SJCRH30 (cell line): ENCODE results near the gene FREM3. TPM values are rescaled to one million over a fixed set of nuclear protein-coding genes. Genes with fewer than 3 reads are reported as not detected.
"Not testable (repeated sequence)": the region's sequence is repeated elsewhere in the genome, so short reads cannot be mapped to it uniquely, and the experiment has no call there.

Source experiments
- DNase-seq, 2 experiments: peaks; one replicate each; pipeline ENCODE4 v3.0.0-alpha.2; 2015 to 2020
- H3K27ac ChIP-seq: fragments of 250-450 bp; sonication (Bioruptor Pico); 2 replicates; pipeline ENCODE4 v1.5.1; 2020; ENCODE audit warnings: mild to moderate bottlenecking, moderate library complexity
- H3K27me3 ChIP-seq: fragments of 250-450 bp; sonication (Bioruptor Pico); 2 replicates; pipeline ENCODE4 v1.5.1; 2020; ENCODE audit warnings: mild to moderate bottlenecking, moderate library complexity
- H3K36me3 ChIP-seq: fragments of 250-450 bp; sonication (Bioruptor Pico); 2 replicates; pipeline ENCODE4 v1.5.1; 2020; ENCODE audit warnings: mild to moderate bottlenecking, moderate library complexity
- H3K4me1 ChIP-seq: fragments of 250-450 bp; sonication (Bioruptor Pico); 2 replicates; pipeline ENCODE4 v1.5.1; 2020; ENCODE audit warnings: mild to moderate bottlenecking, moderate library complexity
- H3K4me3 ChIP-seq: fragments of 250-450 bp; sonication (Bioruptor Pico); 2 replicates; pipeline ENCODE4 v1.5.1; 2020; ENCODE audit warnings: mild to moderate bottlenecking, moderate library complexity
- H3K9me3 ChIP-seq: fragments of 250-450 bp; sonication (Bioruptor Pico); replicated peaks from 2 replicates; pipeline ENCODE4 v1.5.1; 2020; ENCODE audit warnings: mild to moderate bottlenecking, moderate library complexity
- total RNA-seq: library from RNA; depleted of rRNA; stranded (reverse); fragments of >200 nt; shearing (Covaris generic); gene quantifications from 2 replicates; pipeline ENCODE4 v1.2.3, GENCODE V29; 2014; rRNA removed

Gene FREM3
- not detected in 2 replicates for total RNA-seq

GRCh38 chr4:143700416-143701352 lies at the start of gene FREM3:
FREM3 (minus strand) TSS chr4:143700675; CDS start chr4:143700675, 0 bp downstream.
- DNase-seq: no peak
- H3K27me3 ChIP-seq: no peaks in the 10 kb centered on the region
- no peaks in the 10 kb centered on the region for H3K36me3 ChIP-seq
- no peaks in the 10 kb centered on the region for H3K4me1 ChIP-seq
- H3K4me3 ChIP-seq: no peak within 1 kb of the TSS
- no peak within 1 kb of the TSS for H3K27ac ChIP-seq
- no peaks in the 10 kb centered on the region for H3K9me3 ChIP-seq

- DNase-seq: no peak
Measured at GRCh38 chr4:143745874-143746273, 45.4 kb upstream of the FREM3 start.

GRCh38 chr4:143743591-143743990 lies 43.1 kb upstream of the FREM3 start:
- H3K4me3 ChIP-seq: no peak overlapping the region
- H3K4me1 ChIP-seq: no peaks in the 10 kb centered on the region
- H3K36me3 ChIP-seq: no peaks in the 10 kb centered on the region
- H3K27me3 ChIP-seq: no peaks in the 10 kb centered on the region
- DNase-seq: no peak
- H3K27ac ChIP-seq: no peak overlapping the region
- H3K9me3 ChIP-seq: no peaks in the 10 kb centered on the region

More at GRCh38 chr4:143745874-143746273, 45.4 kb upstream of the FREM3 start:
- Histone ChIP-seq H3K36me3 (no peaks in the 10 kb centered on the region), H3K27ac (no peak overlapping the region), H3K9me3 (no peaks in the 10 kb centered on the region), H3K27me3 (no peaks in the 10 kb centered on the region), H3K4me1 (no peaks in the 10 kb centered on the region), H3K4me3 (no peak overlapping the region)

DNA sequence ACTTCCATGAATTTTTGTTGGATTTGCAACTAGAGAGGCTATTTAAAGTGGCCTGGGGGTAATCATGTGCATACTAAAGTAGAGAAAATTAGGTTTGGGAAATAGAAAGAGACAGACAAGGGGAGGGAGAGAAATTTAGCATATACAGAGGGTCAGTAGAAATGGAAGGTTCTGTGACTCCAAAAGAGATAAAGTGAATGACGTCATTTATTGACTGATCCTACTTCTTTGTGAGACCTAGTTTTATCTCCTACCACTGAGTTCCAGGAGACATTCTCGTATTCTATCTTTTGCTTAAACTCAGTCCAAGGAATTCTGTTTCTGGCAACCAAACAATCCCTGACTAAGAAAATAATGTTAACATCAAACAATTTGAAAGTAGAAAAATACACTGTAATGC lies 42.4 kb upstream of the FREM3 start:
- Histone ChIP-seq H3K27me3 (no peaks in the 10 kb centered on the region), H3K4me1 (no peaks in the 10 kb centered on the region), H3K36me3 (no peaks in the 10 kb centered on the region), H3K27ac (no peak overlapping the region), H3K4me3 (no peak overlapping the region), H3K9me3 (no peaks in the 10 kb centered on the region)
- DNase-seq: no peak

- Histone ChIP-seq H3K4me3 (no peak overlapping the region), H3K27ac (no peak overlapping the region), H3K4me1 (no peaks in the 10 kb centered on the region), H3K36me3 (no peaks in the 10 kb centered on the region), H3K27me3 (no peaks in the 10 kb centered on the region), H3K9me3 (no peaks in the 10 kb centered on the region)
- DNase-seq: no peak
Measured at GRCh38 chr4:143736861-143737260, 36.4 kb upstream of the FREM3 start.

- H3K4me1 ChIP-seq, H3K27me3 ChIP-seq, H3K27ac ChIP-seq, H3K9me3 ChIP-seq, H3K4me3 ChIP-seq, H3K36me3 ChIP-seq, DNase-seq: not testable (repeated sequence)
Measured at GRCh38 chr4:143736061-143736460, 35.6 kb upstream of the FREM3 start.

- no peaks in the 10 kb centered on the region for H3K36me3 ChIP-seq
- DNase-seq: no peak
- no peaks in the 10 kb centered on the region for H3K9me3 ChIP-seq
- no peak overlapping the region for H3K4me3 ChIP-seq
- H3K27me3 ChIP-seq: no peaks in the 10 kb centered on the region
- no peak overlapping the region for H3K27ac ChIP-seq
- no peaks in the 10 kb centered on the region for H3K4me1 ChIP-seq
Measured at GRCh38 chr4:143728166-143728565, 27.7 kb upstream of the FREM3 start.

DNA sequence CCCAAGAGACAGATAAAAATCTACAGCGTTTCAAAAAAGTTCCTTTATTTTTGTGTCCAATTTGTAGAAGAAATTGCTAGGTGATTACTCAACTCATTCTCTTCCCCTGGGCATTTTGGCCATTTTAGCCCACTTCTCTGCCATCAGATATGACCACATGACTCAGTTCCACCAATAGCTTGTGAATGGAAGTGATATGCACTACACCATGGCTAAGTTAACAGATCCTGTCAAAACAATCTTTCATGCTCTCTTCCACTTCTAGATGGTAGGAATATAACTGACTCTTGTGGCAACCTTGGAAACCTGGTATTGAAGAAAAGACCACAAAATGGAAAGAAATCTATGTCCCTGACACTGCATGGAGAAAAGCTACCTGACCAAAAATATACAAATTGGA lies 26.2 kb upstream of the FREM3 start:
- Histone ChIP-seq H3K27ac (no peak overlapping the region), H3K4me1 (no peaks in the 10 kb centered on the region), H3K36me3 (no peaks in the 10 kb centered on the region), H3K27me3 (no peaks in the 10 kb centered on the region), H3K4me3 (no peak overlapping the region), H3K9me3 (no peaks in the 10 kb centered on the region)
- no peak for DNase-seq

DNA sequence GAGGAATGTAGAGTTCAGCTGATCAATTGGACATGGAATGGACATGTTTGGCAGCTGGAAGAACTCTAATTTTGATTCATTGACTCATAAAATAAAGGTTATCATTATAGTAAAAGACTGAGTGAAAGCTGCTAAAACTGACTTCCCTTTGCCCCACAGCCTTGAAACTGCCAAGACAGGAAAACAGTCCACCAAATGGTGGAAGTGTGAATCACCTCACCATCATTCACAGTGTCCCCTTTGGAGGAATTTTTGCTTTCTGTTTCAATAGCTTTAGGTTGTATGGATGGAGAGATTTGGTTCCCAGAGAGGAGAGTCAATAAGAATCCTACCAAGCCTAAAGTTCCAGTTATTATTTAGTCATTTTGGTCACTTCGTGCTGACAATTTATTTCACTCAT lies 20.8 kb upstream of the FREM3 start:
- Histone ChIP-seq H3K9me3 (no peaks in the 10 kb centered on the region), H3K27me3 (no peaks in the 10 kb centered on the region), H3K4me3 (no peak overlapping the region), H3K27ac (no peak overlapping the region), H3K36me3 (no peaks in the 10 kb centered on the region), H3K4me1 (no peaks in the 10 kb centered on the region)
- DNase-seq: no peak

GRCh38 chr4:143718748-143719147 lies 18.3 kb upstream of the FREM3 start:
- not testable (repeated sequence) for H3K4me3 ChIP-seq, H3K36me3 ChIP-seq, H3K27ac ChIP-seq, H3K9me3 ChIP-seq, H3K27me3 ChIP-seq, DNase-seq, H3K4me1 ChIP-seq

- H3K4me3 ChIP-seq: no peak overlapping the region
- H3K27me3 ChIP-seq: no peaks in the 10 kb centered on the region
- no peak for DNase-seq
Measured at GRCh38 chr4:143713955-143714625, 13.6 kb upstream of the FREM3 start.

DNA sequence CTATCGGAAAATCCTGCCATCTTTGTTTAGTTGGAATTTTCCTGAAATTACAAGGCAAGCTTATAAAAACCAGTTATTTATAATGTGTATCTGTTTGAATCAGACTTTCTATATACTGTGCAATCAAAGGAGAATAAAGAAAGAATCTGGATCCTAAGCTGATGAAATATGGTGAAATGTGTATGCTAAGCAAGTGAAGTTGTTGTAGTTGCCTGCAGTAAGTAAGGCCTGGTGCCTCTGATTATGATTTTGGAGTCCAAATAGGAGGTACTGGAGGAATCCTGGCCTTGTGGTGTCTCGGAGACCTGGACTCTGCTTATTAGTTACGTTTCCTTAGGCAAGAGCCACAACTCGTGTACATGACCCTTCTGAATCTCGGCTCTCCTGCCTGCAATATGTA lies 13.1 kb upstream of the FREM3 start:
- Histone ChIP-seq H3K27ac (no peak overlapping the region), H3K27me3 (no peaks in the 10 kb centered on the region), H3K4me3 (no peak overlapping the region), H3K4me1 (no peaks in the 10 kb centered on the region), H3K36me3 (no peaks in the 10 kb centered on the region), H3K9me3 (no peaks in the 10 kb centered on the region)
- no peak for DNase-seq

More at GRCh38 chr4:143713955-143714625, 13.6 kb upstream of the FREM3 start:
- no peaks in the 10 kb centered on the region for H3K9me3 ChIP-seq
- H3K36me3 ChIP-seq: no peaks in the 10 kb centered on the region
- H3K27ac ChIP-seq: no peak overlapping the region
- H3K4me1 ChIP-seq: no peaks in the 10 kb centered on the region

GRCh38 chr4:143712155-143712550 lies 11.7 kb upstream of the FREM3 start:
- H3K4me1 ChIP-seq: no peaks in the 10 kb centered on the region
- DNase-seq: no peak
- no peaks in the 10 kb centered on the region for H3K9me3 ChIP-seq
- H3K27me3 ChIP-seq: no peaks in the 10 kb centered on the region
- no peak overlapping the region for H3K4me3 ChIP-seq
- H3K27ac ChIP-seq: no peak overlapping the region
- no peaks in the 10 kb centered on the region for H3K36me3 ChIP-seq

DNA sequence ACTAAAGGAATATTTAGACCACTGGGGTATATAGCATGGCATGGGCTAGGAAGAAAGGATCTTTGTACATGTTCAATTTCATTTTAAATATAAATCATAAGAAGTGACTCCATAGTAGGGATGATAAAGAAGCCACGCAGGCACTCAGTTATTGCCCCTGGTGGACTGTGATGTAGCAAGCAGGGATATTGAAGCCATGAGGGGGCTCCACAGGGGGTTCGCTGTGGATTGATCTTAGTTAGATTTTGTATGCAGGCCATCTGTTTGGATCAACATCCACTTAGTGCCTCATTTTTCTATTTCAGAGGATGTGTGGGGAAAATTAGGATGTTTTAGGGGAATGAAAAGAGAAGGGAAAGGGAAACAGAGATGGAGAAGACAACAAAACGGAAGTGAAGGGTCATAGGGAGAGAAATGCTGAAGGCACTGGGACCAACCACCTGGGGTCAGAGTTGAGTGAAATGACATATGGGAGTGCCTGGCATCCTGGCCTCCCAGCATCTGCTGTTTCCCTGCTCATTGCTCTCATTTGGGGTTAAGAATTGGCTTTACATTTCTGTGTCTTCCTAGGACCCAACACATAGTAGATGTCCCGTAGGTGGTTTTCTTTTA lies 11.2 kb upstream of the FREM3 start:
- DNase-seq: peak in 1 of 2 experiments; percentile 7
- Histone ChIP-seq H3K27ac (no peak overlapping the region), H3K9me3 (no peaks in the 10 kb centered on the region), H3K27me3 (no peaks in the 10 kb centered on the region), H3K36me3 (no peaks in the 10 kb centered on the region), H3K4me1 (no peaks in the 10 kb centered on the region), H3K4me3 (no peak overlapping the region)

- Histone ChIP-seq H3K27me3 (no peaks in the 10 kb centered on the region), H3K27ac (no peak overlapping the region), H3K9me3 (no peaks in the 10 kb centered on the region), H3K4me3 (no peak overlapping the region), H3K36me3 (no peaks in the 10 kb centered on the region), H3K4me1 (no peaks in the 10 kb centered on the region)
- no peak for DNase-seq
Measured at GRCh38 chr4:143701365-143701764, 890 bp upstream of the FREM3 start.
